Endothelial cell of umbilical vein (primary cell): ENCODE data around the gene CFAP141. TPM values are rescaled to one million over a fixed set of nuclear protein-coding genes. Genes with fewer than 3 reads are reported as not detected.

Experiments
- BruUV-seq: library from RNA; stranded (reverse); fragments of 400-500 nt; replicated peaks from 2 replicates; lab custom pipeline; 2021; lab: Mats Ljungman, UMichigan
- CTCF ChIA-PET: fragments of 300-600, 350-600 bp; sonication (Branson Sonifier 250); formaldehyde crosslinking; loops from one replicate; lab custom pipeline; 2021; ENCODE audit warnings: antibody characterized with exemption, inconsistent platforms; lab: Charles Lee
- POLR2A ChIA-PET: fragments of 300-600, 350-600 bp; sonication (Branson Sonifier 250); formaldehyde crosslinking; loops from one replicate; lab custom pipeline; 2021; ENCODE audit warnings: antibody characterized with exemption, inconsistent platforms; lab: Charles Lee
- DNase-seq: peaks from one replicate; pipeline ENCODE4 v3.0.0-alpha.2; 2011; ENCODE audit warnings: low read depth, low spot score
- FAIRE-seq: peaks from 2 replicates; lab custom pipeline; 2011; peaks lifted over from hg19 to GRCh38; lab: Jason Lieb, UNC
- H2AFZ ChIP-seq: 2 replicates; pipeline ENCODE4 v1.6.0; 2012; ENCODE audit warnings: low read depth, low read length, control low read depth, inconsistent platforms
- H3K27ac ChIP-seq: 2 replicates; pipeline ENCODE4 v1.5.1; 2011; ENCODE audit warnings: low read depth, mild to moderate bottlenecking, control low read depth, low read length, moderate library complexity; ENCODE audit not compliant: insufficient read depth
- H3K27me3 ChIP-seq, 2 experiments: 2 replicates each; pipeline versions ENCODE4 v1.6.0 to v1.6.1; 2011; ENCODE audit warnings: low read length in 2 of 2, mixed read lengths in 1 of 2; ENCODE audit not compliant: control insufficient read depth in 2 of 2, insufficient read depth in 2 of 2
- H3K36me3 ChIP-seq, 2 experiments: 2 replicates in 1 of 2; 3 replicates in 1 of 2; pipeline ENCODE4 v1.5.1; 2011; ENCODE audit warnings: low read length in 2 of 2, mild to moderate bottlenecking in 1 of 2, moderate library complexity in 1 of 2; ENCODE audit not compliant: control insufficient read depth in 2 of 2, insufficient read depth in 2 of 2; ENCODE audit errors: extremely low read depth in 1 of 2
- H3K4me1 ChIP-seq: 3 replicates; pipeline ENCODE4 v1.5.1; 2011; ENCODE audit warnings: mild to moderate bottlenecking, low read length; ENCODE audit not compliant: control insufficient read depth, insufficient read depth; ENCODE audit errors: extremely low read depth
- H3K4me2 ChIP-seq: 2 replicates; pipeline ENCODE4 v1.6.1; 2011; ENCODE audit warnings: low read length, control low read depth, mixed read lengths; ENCODE audit not compliant: insufficient read depth
- H3K4me3 ChIP-seq, 3 experiments: fragments of 200-600 bp in 1 of 3; sonication (generic), shearing (Covaris generic) in 1 of 3; replicated peaks in 1 of 3; 2 replicates each; pipeline ENCODE4 v1.5.1; 2011 to 2016; ENCODE audit warnings: control low read depth in 3 of 3, low read length in 3 of 3, mild to moderate bottlenecking in 2 of 3, inconsistent platforms in 1 of 3, low read depth in 1 of 3, moderate library complexity in 1 of 3; ENCODE audit not compliant: insufficient read depth in 1 of 3
- H3K79me2 ChIP-seq: 2 replicates; pipeline ENCODE4 v1.6.0; 2012; ENCODE audit warnings: low read length, inconsistent platforms; ENCODE audit not compliant: control insufficient read depth, insufficient read depth
- H3K9ac ChIP-seq: replicated peaks from 2 replicates; pipeline ENCODE3; 2011; ENCODE audit warnings: low read length, control low read depth; ENCODE audit not compliant: insufficient read depth; ENCODE audit errors: extremely low read depth
- H3K9me1 ChIP-seq: replicated peaks from 3 replicates; pipeline ENCODE4 v1.6.0; 2011; ENCODE audit warnings: mild to moderate bottlenecking, low read length; ENCODE audit not compliant: control insufficient read depth, insufficient read depth; ENCODE audit errors: extremely low read depth
- H3K9me3 ChIP-seq: replicated peaks from 2 replicates; pipeline ENCODE4 v1.5.1; 2012; ENCODE audit warnings: low read length, inconsistent platforms; ENCODE audit not compliant: control insufficient read depth, insufficient read depth
- H4K20me1 ChIP-seq: replicated peaks from 2 replicates; pipeline ENCODE3; 2011; ENCODE audit warnings: mild to moderate bottlenecking, low read length; ENCODE audit not compliant: control insufficient read depth, insufficient read depth; ENCODE audit errors: extremely low read depth
- CTCF ChIP-seq, 2 donors: IDR thresholded peaks; 1 replicate in 1 of 2; 2 replicates in 1 of 2; pipeline ENCODE4 v1.5.1; 2011; ENCODE audit warnings: low read length in 2 of 2, mild to moderate bottlenecking in 2 of 2, moderate library complexity in 2 of 2, control low read depth in 1 of 2, inconsistent platforms in 1 of 2, low read depth in 1 of 2; ENCODE audit not compliant: insufficient read depth in 1 of 2; ENCODE audit errors: extremely low read depth in 1 of 2
- EZH2 ChIP-seq: IDR thresholded peaks from 2 replicates; pipeline ENCODE4 v1.6.1; 2012; ENCODE audit warnings: borderline replicate concordance, low read depth, mild to moderate bottlenecking, moderate library complexity, low read length, inconsistent platforms; ENCODE audit not compliant: severe bottlenecking
- FOS ChIP-seq: IDR thresholded peaks from 2 replicates; pipeline ENCODE4 v1.6.1; 2011; ENCODE audit warnings: mild to moderate bottlenecking, low read length, moderate library complexity, borderline replicate concordance; ENCODE audit not compliant: insufficient read depth
- GATA2 ChIP-seq: IDR thresholded peaks from 2 replicates; pipeline ENCODE4 v1.7.0; 2011; ENCODE audit warnings: low read depth, mild to moderate bottlenecking, moderate library complexity, mixed read lengths, low read length; ENCODE audit not compliant: insufficient read length, insufficient read depth
- JUN ChIP-seq: IDR thresholded peaks from 2 replicates; pipeline ENCODE4 v1.6.1; 2011; ENCODE audit warnings: borderline replicate concordance, low read depth; ENCODE audit not compliant: insufficient read length, insufficient read depth
- MAX ChIP-seq: IDR thresholded peaks from 2 replicates; pipeline ENCODE4 v1.6.1; 2011; ENCODE audit not compliant: insufficient read depth, insufficient read length
- MYC ChIP-seq: IDR thresholded peaks from one replicate; pipeline ENCODE4 v1.6.1; 2011; ENCODE audit warnings: mild to moderate bottlenecking, low read depth, low read length
- POLR2A ChIP-seq: IDR thresholded peaks from 2 replicates; pipeline ENCODE4 v1.6.1; 2012; ENCODE audit warnings: low read depth, mild to moderate bottlenecking, control low read depth, low read length
- POLR2AphosphoS5 ChIP-seq: IDR thresholded peaks from 2 replicates; pipeline ENCODE4 v1.6.1; 2012; ENCODE audit warnings: low read depth, mild to moderate bottlenecking, control low read depth, low read length, moderate library complexity; ENCODE audit not compliant: insufficient read depth
- dilution Hi-C: fragments of 300-500 bp; cut with MboI; formaldehyde crosslinking; loops from one replicate; pipeline ENCODE4 v1.15.0; 2019; ENCODE audit warnings: low sequenced_read_pairs; ENCODE audit not compliant: extremely low pct_ligation_motif_present
- intact Hi-C: fragments of 100-400 bp; cut with micrococcal nuclease; formaldehyde crosslinking; loops from one replicate; pipeline ENCODE4 v1.10.0; 2022
- polyA plus RNA-seq, 4 experiments: library from polyadenylated mRNA; depleted of rRNA in 3 of 4; stranded (reverse) in 3 of 4; unstranded in 1 of 4; fragments of >200 nt; gene quantifications; 2 replicates each; pipeline versions ENCODE4 v1.2.1 to v1.2.3, GENCODE V29; 2011 to 2012; ENCODE audit warnings: missing spikeins in 1 of 4
- total RNA-seq: library from RNA; stranded (reverse); gene quantifications from 2 replicates; pipeline ENCODE4 v1.2.3, GENCODE V29; 2021

The CFAP141 gene
- total and polyA plus RNA-seq, 2 donors (not counting 3 experiments of a cell fraction or from before 2014, with no cell fraction given): not detected

GRCh38 chr1:154186852-154187501 lies 19.2 kb downstream of the CFAP141 start:
- Histone ChIP-seq H3K27ac (no peak overlapping the region), H3K4me1 (peaks cover 24% of the 10 kb centered on the region), H2AFZ (no peak overlapping the region), H3K4me2 (no peak overlapping the region), H3K36me3 (no peaks in the 10 kb centered on the region), H4K20me1 (no peaks in the 10 kb centered on the region), H3K9me3 (no peaks in the 10 kb centered on the region), H3K9ac (no peak overlapping the region), H3K79me2 (peaks cover 10% of the 10 kb centered on the region), H3K27me3 (peaks cover 0 to 3% of the 10 kb centered on the region in 2 experiments), H3K9me1 (no peaks in the 10 kb centered on the region), H3K4me3 (no peak overlapping the region)
- dilution Hi-C loops (no loop called here), intact Hi-C loops (loop anchor here (1.0 kb wide), 2 partner anchors 85 to 148 kb away; partner anchors contain the start of gene HAX1)
- ChIA-PET CTCF (interaction anchor here (1.0 to 1.4 kb wide), 2 partner anchors 12 to 148 kb away, joined by 4 to 12 read pairs; no protein-coding TSS in a partner anchor), POLR2A (no interaction called here)
- TF ChIP-seq FOS: no peak
- no peak for TF ChIP-seq GATA2
- TF ChIP-seq JUN: no peak
- TF ChIP-seq POLR2AphosphoS5: no peak
- BruUV-seq: no TSS peak
- FAIRE-seq: no peak
- DNase-seq: no peak

GRCh38 chr1:154186177-154186576 lies 20.0 kb downstream of the CFAP141 start:
- POLR2A ChIA-PET: no interaction called here
- no peak overlapping the region for H3K9ac ChIP-seq
- CTCF ChIA-PET: interaction anchor here (0.8 to 1.4 kb wide), 3 partner anchors 13 to 148 kb away, joined by 3 to 12 read pairs (median 4); no protein-coding TSS in a partner anchor
- BruUV-seq: no TSS peak
- no peak overlapping the region for H2AFZ ChIP-seq
- peaks cover 18% of the 10 kb centered on the region for H3K79me2 ChIP-seq
- H3K27ac ChIP-seq: no peak overlapping the region
- TF ChIP-seq POLR2A (no peak), EZH2 (no peak), MAX (no peak), GATA2 (peak; percentile 22), FOS (no peak), JUN (peak; percentile 51), CTCF (IDR thresholded peaks at IDR 0.05; ENCODE audit: extremely low read depth in 1 of 2, insufficient read depth in 1 of 2, low read depth in 1 of 2, low read length in 2 of 2) (peak; percentile 66 to 77), MYC (no peak), POLR2AphosphoS5 (no peak)
- intact Hi-C loops: loop anchor here (1.0 kb wide), 2 partner anchors 86 to 149 kb away; partner anchors contain the start of gene HAX1
- no peaks in the 10 kb centered on the region for H3K9me1 ChIP-seq
- no peaks in the 10 kb centered on the region for H4K20me1 ChIP-seq
- H3K4me3 ChIP-seq: no peak overlapping the region
- DNase-seq (peak; percentile 85), FAIRE-seq (peak; percentile 83)
- peaks cover 17% of the 10 kb centered on the region for H3K4me1 ChIP-seq
- H3K36me3 ChIP-seq: no peaks in the 10 kb centered on the region
- H3K4me2 ChIP-seq: no peak overlapping the region
- H3K27me3 ChIP-seq: peaks cover 0 to 3% of the 10 kb centered on the region in 2 experiments
- no peaks in the 10 kb centered on the region for H3K9me3 ChIP-seq
- dilution Hi-C loops: no loop called here
